SK-N-DZ (cell line): ENCODE results near the gene ADM. TPM values are rescaled to one million over a fixed set of nuclear protein-coding genes. Genes with fewer than 3 reads are reported as not detected.
"Not testable (repeated sequence)": the region's sequence is repeated elsewhere in the genome, so short reads cannot be mapped to it uniquely, and the experiment has no call there.

Experiments
- DNase-seq: peaks from one replicate; pipeline ENCODE4 v3.0.0-alpha.2; 2015; ENCODE audit warnings: low spot score
- polyA plus RNA-seq, 2 experiments: library from polyadenylated mRNA; depleted of rRNA; stranded (reverse); fragments of >200 nt; gene quantifications; 2 replicates each; pipeline ENCODE4 v1.2.3, GENCODE V29; 2014

ADM gene, protein sequence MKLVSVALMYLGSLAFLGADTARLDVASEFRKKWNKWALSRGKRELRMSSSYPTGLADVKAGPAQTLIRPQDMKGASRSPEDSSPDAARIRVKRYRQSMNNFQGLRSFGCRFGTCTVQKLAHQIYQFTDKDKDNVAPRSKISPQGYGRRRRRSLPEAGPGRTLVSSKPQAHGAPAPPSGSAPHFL
- polyA plus RNA-seq (2014; cell fraction: cytosol; rRNA removed), result 182 and 240 TPM in 2 replicates
- 479 and 545 TPM in 2 replicates for polyA plus RNA-seq (2014; cell fraction: nucleus; rRNA removed)

DNA sequence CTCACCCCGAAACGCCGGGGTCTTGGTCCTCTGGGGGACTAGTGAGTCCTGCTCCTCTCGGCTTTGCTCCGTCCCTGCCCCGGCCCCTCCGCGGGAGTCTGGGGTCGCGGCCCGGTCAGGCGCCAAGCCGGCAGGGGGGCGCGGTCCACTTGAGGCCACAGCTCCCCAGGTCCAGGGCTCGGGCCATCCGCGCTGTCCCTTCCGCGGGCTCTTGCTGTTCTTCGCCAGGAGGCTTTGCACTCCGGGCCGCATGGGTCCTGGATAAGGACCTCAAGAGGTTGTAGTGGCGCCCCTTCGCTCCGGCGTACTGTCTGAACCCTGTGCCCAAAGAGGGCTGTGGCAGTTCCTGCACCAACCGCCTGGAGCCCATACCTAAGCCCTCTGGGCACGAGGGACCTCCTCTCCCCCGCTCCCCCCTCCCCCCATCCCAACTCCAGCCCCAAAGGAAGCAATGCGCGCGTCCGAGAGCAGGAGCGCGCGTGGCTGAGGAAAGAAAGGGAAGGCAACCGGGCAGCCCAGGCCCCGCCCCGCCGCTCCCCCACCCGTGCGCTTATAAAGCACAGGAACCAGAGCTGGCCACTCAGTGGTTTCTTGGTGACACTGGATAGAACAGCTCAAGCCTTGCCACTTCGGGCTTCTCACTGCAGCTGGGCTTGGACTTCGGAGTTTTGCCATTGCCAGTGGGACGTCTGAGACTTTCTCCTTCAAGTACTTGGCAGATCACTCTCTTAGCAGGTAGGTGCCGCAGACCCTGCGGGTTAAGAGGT, at the start of gene ADM:
Gene ADM (plus strand): TSS at position 579 of the 767 bp plus-strand sequence. CDS start 628 bp downstream, outside the sequence.
- peak; percentile 96 for DNase-seq

DNA sequence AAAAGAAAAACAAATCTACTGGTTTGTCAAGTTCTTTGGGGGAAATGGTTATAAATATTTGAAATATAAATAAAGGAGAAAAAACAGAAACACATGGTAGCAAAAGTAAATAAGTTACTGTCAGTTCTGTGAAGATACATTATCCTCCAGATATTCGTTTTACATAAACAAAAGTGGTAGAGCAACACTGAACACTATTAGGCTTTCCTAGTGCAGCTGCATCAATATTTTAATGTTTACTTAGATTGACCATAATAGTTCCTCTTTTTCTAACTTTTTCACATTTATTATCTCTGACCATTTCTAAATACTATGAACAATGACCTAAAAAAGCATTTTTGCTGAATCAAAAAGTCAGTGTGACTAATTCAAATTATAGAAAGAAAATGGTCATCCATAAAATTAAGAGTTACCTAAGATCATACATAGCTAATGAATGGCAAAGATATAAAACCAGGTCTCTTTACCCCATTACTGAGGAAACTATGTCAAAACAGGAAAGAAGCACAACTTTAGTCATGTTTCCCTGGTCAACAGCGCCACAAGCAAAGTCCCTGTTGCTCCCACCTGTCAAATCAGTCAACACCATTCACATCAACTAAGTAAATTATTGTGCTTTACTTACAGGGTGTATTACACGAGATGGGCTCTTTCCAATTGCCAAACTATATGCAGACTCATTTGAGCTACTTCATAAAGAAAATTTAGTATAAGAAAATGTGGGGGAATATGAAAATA, 49.3 kb upstream of the ADM start:
- DNase-seq, result no peak

DNA sequence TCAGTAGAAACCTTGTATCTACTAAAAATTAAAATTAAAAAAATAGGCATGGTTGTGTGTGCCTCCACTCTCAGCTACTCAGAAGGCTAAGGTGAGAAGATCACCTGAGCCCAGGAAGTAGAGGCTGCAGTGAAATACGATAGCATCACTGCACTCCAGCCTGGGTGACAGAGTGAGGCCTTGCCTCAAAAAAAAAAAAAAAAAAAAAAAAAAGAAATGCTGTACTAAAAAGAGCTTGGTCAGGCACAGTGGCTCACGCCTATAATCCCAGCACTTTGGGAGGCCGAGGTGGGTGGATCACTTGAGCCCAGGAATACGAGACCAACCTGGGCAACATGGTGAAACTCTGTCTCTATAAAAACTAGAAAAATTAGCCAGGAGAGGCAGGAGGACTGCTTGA, 47.4 kb upstream of the ADM start:
- DNase-seq, result no peak

DNA sequence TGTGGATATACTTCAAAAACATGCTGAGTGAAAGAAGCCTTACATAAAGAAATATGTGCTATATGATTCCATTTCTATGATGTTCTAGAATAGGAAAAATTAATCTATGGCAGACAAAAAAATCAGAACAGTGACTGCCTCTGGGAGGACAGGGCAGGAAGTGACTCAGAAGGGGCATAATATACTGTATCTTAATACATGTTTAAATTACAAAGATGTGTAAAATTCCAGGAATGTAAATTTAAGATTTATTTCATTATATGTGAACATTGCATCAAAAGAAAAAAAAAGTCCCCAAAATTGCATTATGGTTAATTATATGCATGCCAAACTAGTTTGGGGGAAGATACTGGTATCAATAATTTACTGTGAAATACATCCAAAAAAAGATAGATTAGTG, 43.1 kb upstream of the ADM start:
- DNase-seq, result no peak

DNA sequence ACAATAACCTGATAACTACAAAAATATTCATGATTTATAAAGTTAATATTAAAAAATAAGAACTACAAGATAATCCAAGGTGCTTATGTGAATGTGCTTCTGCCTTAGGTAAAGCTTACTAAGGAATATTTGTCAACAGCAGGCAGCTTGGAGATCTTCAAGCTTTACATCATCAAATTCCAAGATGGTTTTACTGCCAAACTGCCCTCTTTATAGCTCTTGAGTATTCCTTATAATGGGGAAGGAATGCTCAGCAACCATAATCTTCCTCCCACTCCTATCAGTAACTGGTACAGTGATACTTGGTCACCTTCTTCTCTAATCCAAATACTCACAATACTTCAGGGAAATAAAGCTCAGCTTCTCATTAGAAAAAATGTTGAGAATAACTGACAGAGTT, 40.9 kb upstream of the ADM start:
- no peak for DNase-seq

DNA sequence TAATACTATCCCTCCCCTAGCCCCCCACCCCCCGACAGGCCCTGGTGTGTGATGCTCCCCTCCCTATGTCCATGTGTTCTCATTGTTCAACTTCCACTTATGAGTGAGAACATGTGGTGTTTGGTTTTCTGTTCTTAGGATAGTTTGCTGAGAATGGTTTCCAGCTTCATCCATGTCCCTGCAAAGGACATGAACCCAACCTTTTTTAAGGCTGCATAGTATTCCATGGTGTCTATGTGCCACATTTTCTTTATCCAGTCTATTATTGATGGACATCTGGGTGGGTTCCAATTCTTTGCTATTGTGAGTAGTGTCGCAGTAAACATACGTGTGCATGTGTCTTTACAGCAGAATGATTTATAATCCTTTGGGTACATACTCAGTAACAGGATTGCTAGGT, 40.2 kb upstream of the ADM start:
- not testable (repeated sequence) for DNase-seq

DNA sequence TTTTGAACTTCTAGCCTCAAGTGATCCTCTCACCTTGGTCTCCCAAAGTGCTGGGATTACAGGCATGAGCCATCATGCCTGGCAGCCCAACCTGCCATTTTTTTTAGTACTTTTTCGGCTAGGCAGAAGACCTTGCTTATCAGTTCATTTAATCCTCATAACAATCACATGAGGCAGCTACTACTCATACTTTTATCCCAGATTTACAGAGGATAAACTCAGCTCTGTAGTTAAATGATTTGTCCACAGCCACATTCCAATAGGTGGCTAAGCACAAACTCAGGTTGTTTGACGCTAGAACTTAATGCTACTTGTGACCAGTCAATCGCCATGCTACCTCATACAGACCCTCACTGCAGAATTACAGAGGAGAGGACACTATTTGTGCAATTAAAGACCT, 38.9 kb upstream of the ADM start:
- DNase-seq, result no peak

DNA sequence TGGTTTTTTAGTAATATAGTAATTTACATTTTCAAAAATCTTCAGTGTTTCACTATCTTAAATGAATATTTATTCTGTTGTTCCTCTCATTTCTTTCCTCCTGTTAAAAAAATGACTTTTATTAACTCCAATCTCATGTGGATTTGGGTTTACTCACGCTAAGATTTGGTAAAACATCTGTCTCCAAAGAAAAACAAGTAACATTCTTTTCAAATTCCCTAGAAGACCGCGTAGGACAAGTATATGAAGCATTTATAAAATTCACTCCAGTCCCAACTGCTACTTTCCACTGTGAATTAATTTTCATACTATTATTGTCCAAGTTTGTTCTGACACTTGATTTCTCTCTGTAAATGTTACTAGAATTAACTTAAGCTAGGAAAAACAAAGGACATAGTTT, 37.1 kb upstream of the ADM start:
- no peak for DNase-seq

DNA sequence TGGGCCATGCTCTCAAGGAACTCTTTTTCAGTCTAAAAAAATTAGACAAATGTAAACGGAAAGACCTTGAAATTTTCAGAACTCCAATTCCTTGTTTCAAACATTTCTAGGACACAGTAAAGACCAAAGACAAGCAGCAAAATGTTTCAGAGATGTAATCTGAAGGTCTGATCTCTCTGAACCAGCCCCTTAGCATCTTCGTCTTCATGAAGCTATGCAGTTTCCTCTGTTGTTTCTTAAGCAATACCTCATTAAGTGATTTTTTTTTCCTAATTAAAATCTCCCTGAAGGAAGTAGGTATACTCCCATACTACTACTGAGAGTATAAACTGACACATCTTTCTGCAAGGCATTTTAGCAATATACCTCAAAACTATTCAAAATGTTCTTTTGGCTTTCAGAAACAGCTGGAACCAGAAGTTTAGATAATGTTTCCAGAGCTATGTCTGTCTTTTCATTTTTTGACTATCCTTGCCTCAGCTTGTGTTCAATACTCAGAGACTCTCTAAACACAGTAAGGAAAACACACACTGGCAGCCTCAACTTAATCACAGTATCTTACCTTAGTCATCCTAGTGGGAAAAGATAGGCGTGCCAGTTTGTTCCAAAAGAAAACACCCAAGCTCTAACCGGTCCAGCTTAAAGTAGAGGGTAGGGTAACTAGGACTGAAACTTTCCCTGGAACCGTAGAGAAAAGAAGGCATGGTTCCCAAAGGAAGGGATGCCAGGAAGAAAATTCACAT, 36.0 kb upstream of the ADM start:
- no peak for DNase-seq

DNA sequence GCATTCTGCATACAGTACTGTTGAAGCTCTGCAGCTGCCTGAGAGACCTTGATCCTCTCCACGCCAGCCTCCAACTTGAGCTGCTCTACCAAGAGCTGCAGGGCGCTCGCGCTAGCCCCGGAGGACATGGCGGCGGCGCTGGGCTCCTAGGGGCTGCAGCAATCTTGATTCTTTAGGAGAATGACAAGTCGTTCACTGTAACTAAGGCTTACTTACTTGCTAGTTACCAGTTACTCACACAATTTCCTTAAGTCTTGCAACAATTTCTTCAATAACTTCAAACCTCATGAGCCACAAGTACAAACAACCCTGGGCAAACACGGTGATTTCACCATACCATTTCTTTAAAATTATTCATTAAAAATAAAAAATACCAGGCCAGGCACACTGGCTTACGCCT, 32.7 kb upstream of the ADM start:
- DNase-seq, result no peak

DNA sequence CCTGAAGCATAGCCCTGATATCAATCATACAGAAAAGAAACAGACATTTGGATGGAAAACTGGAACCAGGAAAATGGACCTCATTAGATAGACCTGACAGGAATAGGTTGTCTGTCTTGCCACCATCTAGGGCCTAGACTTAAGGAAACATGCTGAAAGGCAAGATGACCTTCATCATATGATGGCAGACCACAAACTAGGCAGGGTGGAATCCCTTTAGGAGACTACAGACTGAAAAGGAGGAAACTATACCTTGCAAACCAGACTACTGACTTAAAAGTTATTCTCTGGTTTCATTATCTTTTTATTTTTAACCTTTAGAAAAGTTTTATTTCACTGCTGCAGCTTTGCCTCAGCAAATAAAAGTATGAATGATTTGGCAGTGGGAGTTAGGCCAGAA, 31.1 kb upstream of the ADM start:
- no peak for DNase-seq

DNA sequence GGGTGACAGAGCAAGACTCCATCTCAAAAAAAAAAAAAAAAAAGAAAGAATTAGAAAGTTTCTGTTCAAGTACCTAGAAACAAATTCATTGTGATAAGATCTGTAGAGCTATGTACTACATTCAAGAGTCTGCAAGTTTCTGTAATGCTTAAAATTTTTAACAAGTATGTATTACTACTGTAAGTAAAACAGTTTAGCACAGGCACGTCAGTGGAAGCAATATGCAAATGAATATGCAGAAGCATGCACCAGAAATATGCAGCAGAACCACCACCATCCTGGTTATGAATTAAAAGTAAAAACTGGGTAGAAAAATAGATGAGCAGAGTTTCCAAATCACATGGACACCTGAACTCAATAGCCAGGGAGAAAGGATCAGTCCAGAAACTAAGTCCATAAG, 30.1 kb upstream of the ADM start:
- no peak for DNase-seq

DNA sequence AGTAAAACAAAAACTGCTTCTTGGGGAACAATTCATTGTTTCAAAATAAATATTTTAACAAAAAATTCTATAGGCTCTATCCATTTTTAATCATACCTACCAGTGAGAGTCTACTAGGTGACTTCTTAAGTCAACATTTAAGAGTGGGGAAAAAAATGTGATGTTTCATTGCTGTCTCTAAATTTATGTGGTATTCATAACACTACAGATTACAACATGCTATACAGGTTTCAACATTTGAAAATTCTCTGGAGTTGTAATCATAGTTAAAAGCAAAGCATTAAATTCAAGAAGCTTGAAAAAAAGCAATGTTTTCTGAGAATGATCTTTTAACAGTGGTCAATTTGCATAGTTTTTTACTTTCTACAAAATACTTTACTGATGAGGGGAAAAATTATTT, 29.2 kb upstream of the ADM start:
- no peak for DNase-seq

DNA sequence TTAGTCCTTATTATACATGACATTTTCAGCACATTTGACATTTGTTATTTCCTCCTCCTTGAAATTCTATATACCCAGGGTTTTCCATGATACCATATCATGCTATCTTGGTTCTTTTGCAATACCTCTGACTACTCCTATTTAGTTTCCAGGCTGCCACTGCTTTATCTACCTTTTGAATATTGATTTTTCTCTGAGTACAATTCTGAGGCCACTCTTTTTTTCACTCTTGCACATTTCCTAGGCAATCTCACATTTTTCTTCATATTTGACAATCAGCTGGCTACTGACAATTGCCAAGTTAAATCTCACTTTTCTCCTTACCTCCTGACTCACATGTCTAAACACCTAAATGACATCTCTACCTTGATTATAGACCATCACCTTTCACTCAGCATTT, 22.8 kb upstream of the ADM start:
- no peak for DNase-seq

DNA sequence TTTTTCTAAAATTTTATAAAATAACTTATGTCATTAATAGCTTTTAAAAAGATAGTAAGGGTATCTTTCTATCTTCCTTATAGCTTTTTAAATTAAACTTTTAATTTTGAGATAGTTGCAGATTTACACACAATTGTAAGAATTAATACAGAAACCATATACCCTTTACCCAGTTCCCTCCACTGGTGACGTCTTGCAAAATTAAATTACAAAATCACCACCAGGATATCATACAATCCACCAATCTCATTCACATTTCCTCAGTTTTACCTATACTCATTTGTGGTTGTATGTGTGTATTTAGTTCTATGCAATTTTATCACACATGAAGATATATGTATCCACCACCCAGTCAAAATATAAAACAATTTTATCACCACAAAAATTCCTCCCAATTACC, 20.9 kb upstream of the ADM start:
- DNase-seq, result no peak

DNA sequence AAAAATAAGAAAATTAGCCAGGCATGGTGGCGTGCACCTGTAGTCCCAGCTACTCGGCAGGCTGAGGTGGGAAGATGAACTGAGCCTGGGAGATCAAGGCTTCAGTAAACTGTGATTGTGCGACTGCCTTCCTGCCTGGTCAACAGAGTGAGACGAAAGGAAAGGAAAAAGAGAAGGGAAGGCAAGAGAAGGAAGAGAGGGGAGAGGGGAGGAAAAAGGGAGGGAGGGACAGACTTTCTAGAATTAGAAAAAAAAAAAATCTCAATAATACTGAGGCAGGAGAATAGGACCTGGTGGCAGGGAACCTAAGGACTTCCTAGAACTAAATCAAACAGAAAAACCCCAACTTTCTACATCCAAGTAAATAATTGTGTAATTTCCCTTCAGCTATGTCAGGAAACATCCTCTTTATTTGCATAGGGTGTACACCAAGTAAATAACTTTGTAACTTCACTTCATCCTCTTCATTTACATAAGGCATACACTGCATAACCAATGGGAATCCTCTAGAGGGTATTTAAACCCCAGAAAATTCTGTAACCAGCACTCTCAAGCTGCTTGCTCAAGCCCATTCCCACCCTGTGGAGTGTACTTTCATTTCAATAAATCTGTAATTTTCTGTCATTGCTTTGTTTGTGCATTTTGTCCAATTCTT, 19.6 kb upstream of the ADM start:
- no peak for DNase-seq

DNA sequence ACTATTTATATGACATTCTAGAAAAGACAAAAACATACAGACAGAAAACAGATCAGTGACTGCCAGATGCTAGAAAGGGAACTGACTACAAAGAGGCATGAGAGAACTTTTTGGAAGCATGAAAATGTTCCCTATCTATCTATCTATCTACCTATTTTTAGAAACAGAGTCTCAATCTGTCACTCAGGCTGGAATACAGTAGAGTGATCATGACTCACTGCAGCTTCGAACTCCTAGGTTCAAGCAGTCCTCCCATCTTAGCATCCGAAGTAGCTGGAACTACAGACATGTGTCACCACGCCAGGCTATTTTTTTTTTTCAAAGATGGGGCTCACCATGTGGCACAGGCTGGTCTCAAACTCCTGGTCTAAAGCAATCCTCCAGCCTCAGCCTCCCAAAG, 17.7 kb upstream of the ADM start:
- DNase-seq, result no peak

DNA sequence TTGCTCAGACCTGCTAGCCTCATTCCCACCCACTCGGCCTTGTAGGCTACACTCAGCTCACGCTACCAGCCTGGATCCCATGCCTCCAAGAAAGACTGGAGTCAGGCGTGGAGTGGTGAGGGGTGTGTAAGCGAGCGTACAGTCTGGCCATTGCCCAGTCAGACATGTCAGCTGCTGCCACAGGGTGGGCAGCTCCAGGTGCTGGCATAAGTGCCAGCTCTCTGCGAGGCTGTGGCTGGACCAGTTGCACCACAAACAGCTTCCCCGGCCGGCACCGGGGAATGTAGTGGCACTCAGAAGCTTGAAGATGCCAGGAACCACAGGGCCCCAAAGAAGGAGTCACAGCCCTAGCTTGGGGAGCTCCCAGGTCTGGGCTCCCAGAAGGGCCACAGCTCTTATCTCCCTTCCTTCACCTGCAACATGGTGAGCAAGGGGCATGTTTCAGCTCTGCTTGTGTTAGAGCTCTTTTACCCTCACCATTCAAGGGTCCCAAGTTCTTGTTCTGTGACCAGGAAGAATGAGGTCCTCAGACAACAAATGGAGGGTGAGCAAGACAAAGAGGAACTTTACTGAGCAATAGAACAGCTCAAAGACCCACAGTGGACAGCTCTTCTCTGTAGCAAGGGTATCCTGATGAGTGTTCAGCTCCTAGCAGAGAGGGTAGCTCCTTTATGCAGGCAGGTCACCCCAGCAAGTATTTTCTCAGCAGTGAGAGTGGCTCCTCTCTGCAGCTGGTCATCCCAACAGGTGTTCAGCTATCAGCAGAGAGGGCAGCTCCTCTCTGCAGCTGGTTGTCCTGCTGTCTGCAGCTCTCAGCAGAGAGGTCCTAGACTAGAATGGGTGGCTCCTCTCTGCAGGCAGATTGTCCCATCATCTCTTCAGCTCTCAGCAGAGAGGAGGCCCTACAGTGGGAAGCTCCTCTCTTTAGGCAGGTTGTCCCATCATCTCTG, 16.8 kb upstream of the ADM start:
- no peak for DNase-seq

DNA sequence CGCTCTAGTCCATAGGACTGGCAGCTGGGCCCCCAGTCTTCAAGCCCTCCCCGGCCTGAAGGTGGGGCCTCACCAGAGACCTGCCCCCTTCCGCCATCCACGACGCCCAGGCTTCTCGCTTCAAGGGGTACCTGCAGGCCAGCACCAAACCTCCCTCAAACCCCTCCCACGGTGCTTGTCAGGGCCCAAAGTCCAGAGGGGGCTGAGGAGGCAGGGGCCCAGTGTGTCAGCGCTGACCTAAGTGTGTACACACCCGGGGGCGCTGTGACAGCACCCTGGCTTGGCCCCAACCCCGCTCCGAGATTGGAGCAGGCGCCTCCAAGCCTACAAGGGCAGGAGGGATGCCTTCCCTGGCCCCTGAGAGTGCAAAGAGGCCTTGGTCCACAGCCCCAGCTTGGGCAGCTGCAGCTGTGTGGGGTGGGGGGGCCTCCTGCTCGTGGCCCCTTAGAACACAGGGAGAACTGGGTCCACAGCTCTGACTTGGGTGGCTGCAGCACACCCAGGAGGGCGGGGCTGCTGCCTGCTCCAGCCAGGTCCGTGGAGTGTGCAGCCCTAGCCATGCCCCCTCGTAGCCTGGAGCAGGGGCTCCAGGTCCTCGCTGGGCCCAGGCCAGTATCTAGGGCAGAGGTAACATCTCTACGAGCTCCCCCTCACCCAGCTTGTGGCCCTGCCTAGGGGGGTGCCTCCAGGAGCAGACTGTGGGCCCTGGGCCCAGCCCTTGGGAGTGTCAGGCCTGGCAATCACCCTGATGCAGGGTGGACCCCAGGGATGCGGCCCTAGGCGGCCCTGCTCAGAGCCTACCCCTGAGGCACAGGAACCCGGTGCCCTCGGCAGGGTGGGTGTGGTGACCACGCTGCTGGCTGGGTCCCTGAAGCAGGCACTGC, 15.8 kb upstream of the ADM start:
- no peak for DNase-seq
